Common myeloid progenitor, CD34-positive (primary cell): ENCODE results near the gene DNAJA4.
A peak's percentile ranks its signal among the peaks of the same experiment; 100 is the strongest.

Source experiments
- CTCF ChIA-PET: fragments of 350-600 bp; sonication (Branson Sonifier 250); formaldehyde crosslinking; loops from one replicate; lab custom pipeline; 2021; ENCODE audit warnings: antibody characterized with exemption; lab: Charles Lee
- POLR2A ChIA-PET: fragments of 350-600 bp; sonication (Branson Sonifier 250); formaldehyde crosslinking; loops from one replicate; lab custom pipeline; 2021; ENCODE audit warnings: antibody characterized with exemption; lab: Charles Lee
- DNase-seq, 3 donors: peaks; one replicate each; pipeline versions ENCODE4 v3.0.0 to v3.0.0-alpha.2; 2013
- H3K27ac ChIP-seq, 2 experiments: 1 replicate in 1 of 2; 2 replicates in 1 of 2; pipeline ENCODE4 v1.7.0; 2013; ENCODE audit warnings: inconsistent platforms in 2 of 2, low read length in 2 of 2, mild to moderate bottlenecking in 2 of 2, low read depth in 1 of 2, moderate library complexity in 1 of 2; ENCODE audit not compliant: severe bottlenecking in 2 of 2, insufficient read depth in 1 of 2, poor library complexity in 1 of 2
- H3K27me3 ChIP-seq, 5 experiments: replicated peaks in 2 of 5; 1 replicate in 3 of 5; 2 replicates in 2 of 5; pipeline versions ENCODE4 v1.6.1 to v1.7.0; 2013; ENCODE audit warnings: low read length in 4 of 5, mild to moderate bottlenecking in 2 of 5, moderate library complexity in 2 of 5, inconsistent platforms in 1 of 5; ENCODE audit not compliant: insufficient read depth in 5 of 5, control insufficient read depth in 4 of 5
- H3K36me3 ChIP-seq, 4 experiments: 1 replicate in 2 of 4; 2 replicates in 2 of 4; pipeline versions ENCODE4 v1.6.1 to v1.7.0; 2013; ENCODE audit warnings: low read length in 3 of 4, control low read depth in 1 of 4, mild to moderate bottlenecking in 1 of 4; ENCODE audit not compliant: control insufficient read depth in 4 of 4, insufficient read depth in 4 of 4
- H3K4me1 ChIP-seq, 4 experiments: 1 replicate in 3 of 4; 2 replicates in 1 of 4; pipeline versions ENCODE4 v1.6.1 to v1.7.1; 2013; ENCODE audit warnings: low read length in 3 of 4, mild to moderate bottlenecking in 3 of 4, control low read depth in 1 of 4, inconsistent platforms in 1 of 4, moderate library complexity in 1 of 4; ENCODE audit not compliant: control insufficient read depth in 4 of 4, insufficient read depth in 4 of 4; ENCODE audit errors: control extremely low read depth in 1 of 4
- H3K4me3 ChIP-seq, 7 experiments: 1 replicate in 4 of 7; 2 replicates in 3 of 7; pipeline versions ENCODE4 v1.5.1 to v1.7.0; 2013; ENCODE audit warnings: mild to moderate bottlenecking in 7 of 7, low read length in 6 of 7, moderate library complexity in 6 of 7, inconsistent platforms in 2 of 7, low read depth in 2 of 7, control low read depth in 1 of 7; ENCODE audit not compliant: insufficient read depth in 4 of 7, control insufficient read depth in 1 of 7; ENCODE audit errors: extremely low read depth in 1 of 7
- H3K9me3 ChIP-seq, 5 experiments: 1 replicate in 4 of 5; 2 replicates in 1 of 5; pipeline versions ENCODE4 v1.6.1 to v1.7.1; 2013; ENCODE audit warnings: low read length in 4 of 5, mild to moderate bottlenecking in 2 of 5, inconsistent platforms in 1 of 5, low read depth in 1 of 5, moderate library complexity in 1 of 5; ENCODE audit not compliant: control insufficient read depth in 4 of 5, insufficient read depth in 2 of 5; ENCODE audit errors: control extremely low read depth in 1 of 5
- WGBS: methylation state at CpG from one replicate; pipeline ENCODE4 v1.1.5; 2013; ENCODE audit not compliant: insufficient coverage; 5-methylcytosine and 5-hydroxymethylcytosine counted together

Gene DNAJA4

GRCh38 chr15:78302579-78303312 is 38.4 kb downstream of the DNAJA4 start:
- peaks cover 12 to 25% (median 17%) of the 10 kb centered on the region in 4 experiments for H3K4me1 ChIP-seq
- no peaks in the 10 kb centered on the region for H3K9me3 ChIP-seq
- H3K27ac ChIP-seq, result no peak overlapping the region
- ChIA-PET CTCF (interaction anchor here (1.8 to 8.4 kb wide), 2 partner anchors 114 to 181 kb away, joined by 5 to 63 read pairs; no protein-coding TSS in a partner anchor), POLR2A (no interaction called here)
- H3K4me3 ChIP-seq, result no peak overlapping the region
- DNase-seq, result no peak
- H3K36me3 ChIP-seq, result no peaks in the 10 kb centered on the region
- 88% methylated on average over 2 of the region's 5 CpGs for WGBS
- no peaks in the 10 kb centered on the region for H3K27me3 ChIP-seq

- Histone ChIP-seq H3K4me1 (peaks cover 4 to 18% (median 15%) of the 10 kb centered on the region in 4 experiments), H3K36me3 (no peaks in the 10 kb centered on the region), H3K27me3 (no peaks in the 10 kb centered on the region), H3K4me3 (no peak overlapping the region), H3K9me3 (no peaks in the 10 kb centered on the region), H3K27ac (no peak overlapping the region)
- 98% methylated on average over 5 of the region's 9 CpGs for WGBS
- no peak for DNase-seq
- POLR2A ChIA-PET, result no interaction called here
- CTCF ChIA-PET, result interaction anchor here (8.4 kb wide), 1 partner anchor 179 kb away, joined by 63 read pairs; no protein-coding TSS in a partner anchor
These were observed 40.1 kb downstream of the DNAJA4 start for GRCh38 chr15:78304216-78305066.

GRCh38 chr15:78306176-78306774 is 41.9 kb downstream of the DNAJA4 start:
- CTCF ChIA-PET, result interaction anchor here (1.0 to 8.4 kb wide), 11 partner anchors 10 to 405 kb away, joined by 3 to 63 read pairs (median 5); no protein-coding TSS in a partner anchor
- Histone ChIP-seq H3K27ac (no peak overlapping the region), H3K4me1 (peaks cover 4 to 12% (median 9%) of the 10 kb centered on the region in 4 experiments), H3K9me3 (no peaks in the 10 kb centered on the region), H3K4me3 (no peak overlapping the region), H3K36me3 (no peaks in the 10 kb centered on the region), H3K27me3 (no peaks in the 10 kb centered on the region)
- 90% methylated on average over 3 of the region's 3 CpGs for WGBS
- POLR2A ChIA-PET, result no interaction called here
- no peak for DNase-seq

- POLR2A ChIA-PET, result no interaction called here
- H3K4me3 ChIP-seq, result no peak overlapping the region
- no peaks in the 10 kb centered on the region for H3K36me3 ChIP-seq
- H3K4me1 ChIP-seq, result peaks cover 0 to 9% (median 7%) of the 10 kb centered on the region in 4 experiments
- H3K27me3 ChIP-seq, result no peaks in the 10 kb centered on the region
- H3K27ac ChIP-seq, result no peak overlapping the region
- CTCF ChIA-PET, result interaction anchor here (0.7 to 8.4 kb wide), 14 partner anchors 9 to 183 kb away, joined by 3 to 63 read pairs (median 5); partner anchors contain the start of gene SKIC8
- H3K9me3 ChIP-seq, result no peaks in the 10 kb centered on the region
- peak in 1 of 3 donors; percentile 37 for DNase-seq
- 48% methylated on average over 4 of the region's 6 CpGs for WGBS
These were observed 43.6 kb downstream of the DNAJA4 start for GRCh38 chr15:78307976-78308375.

GRCh38 chr15:78308422-78309032 is 44.2 kb downstream of the DNAJA4 start:
- Histone ChIP-seq H3K4me3 (no peak overlapping the region), H3K9me3 (no peaks in the 10 kb centered on the region), H3K27ac (no peak overlapping the region), H3K27me3 (peaks cover 0 to 2% (median 0%) of the 10 kb centered on the region in 5 experiments), H3K36me3 (no peaks in the 10 kb centered on the region), H3K4me1 (peaks cover 0 to 9% (median 7%) of the 10 kb centered on the region in 4 experiments)
- WGBS, result 22% methylated on average over 9 of the region's 9 CpGs
- ChIA-PET CTCF (interaction anchor here (0.7 to 8.4 kb wide), 23 partner anchors 9 to 433 kb away, joined by 3 to 63 read pairs (median 4); partner anchors contain the start of gene SKIC8), POLR2A (interaction anchor here (0.6 kb wide), 1 partner anchor 311 kb away, joined by 3 read pairs; no protein-coding TSS in a partner anchor)
- DNase-seq, result peak; percentile 69 to 82 (median 79)

- 83% methylated on average over 2 of the region's 3 CpGs for WGBS
- no peaks in the 10 kb centered on the region for H3K9me3 ChIP-seq
- H3K4me1 ChIP-seq, result peaks cover 0 to 9% (median 7%) of the 10 kb centered on the region in 4 experiments
- CTCF ChIA-PET, result interaction anchor here (0.8 to 2.2 kb wide), 17 partner anchors 9 to 328 kb away, joined by 3 to 8 read pairs (median 3); no protein-coding TSS in a partner anchor
- no peak for DNase-seq
- H3K27me3 ChIP-seq, result peaks cover 0 to 2% (median 0%) of the 10 kb centered on the region in 5 experiments
- POLR2A ChIA-PET, result no interaction called here
- no peaks in the 10 kb centered on the region for H3K36me3 ChIP-seq
- H3K27ac ChIP-seq, result no peak overlapping the region
- no peak overlapping the region for H3K4me3 ChIP-seq
These were observed 46.9 kb downstream of the DNAJA4 start for GRCh38 chr15:78311292-78311691.
